K562 (cell line): ENCODE results near the gene MTHFSD. TPM values are rescaled to one million over a fixed set of nuclear protein-coding genes. Genes with fewer than 3 reads are reported as not detected.

Experiments used
- ATF1 ChIP-seq, 2 experiments: fragments of 450-650 bp in 1 of 2; IDR thresholded peaks; 2 replicates each; pipeline ENCODE4 v1.6.1; 2016; ENCODE audit warnings: missing compliant biosample characterization in 1 of 2, missing genetic modification characterization in 1 of 2
- CREM ChIP-seq: IDR thresholded peaks from 2 replicates; pipeline ENCODE4 v1.6.1; 2014; ENCODE audit warnings: antibody characterized with exemption, low read depth
- DIDO1 ChIP-seq: fragments of 450-650 bp; IDR thresholded peaks from 2 replicates; pipeline ENCODE4 v1.6.1; 2016; ENCODE audit warnings: low read depth, missing biosample characterization, missing genetic modification characterization
- DMBX1 ChIP-seq: fragments of 250-450 bp; sonication (Bioruptor Pico); IDR thresholded peaks from 2 replicates; pipeline ENCODE4 v1.8.0; 2022; ENCODE audit warnings: inconsistent platforms, mild to moderate bottlenecking, moderate library complexity, borderline replicate concordance
- ELF4 ChIP-seq: fragments of 450-650 bp; formaldehyde crosslinking; IDR thresholded peaks from 2 replicates; pipeline ENCODE4 v1.4.0; 2022; ENCODE audit warnings: missing genetic modification characterization
- GABPA ChIP-seq: fragments of 200-800 bp; sonication (Bioruptor generic); conservative IDR thresholded peaks from 2 replicates; pipeline ENCODE4 v1.6.1; 2016; ENCODE audit warnings: low read depth, missing genetic modification characterization, missing compliant biosample characterization
- KDM5B ChIP-seq: fragments of 200-600 bp; sonication (generic); IDR thresholded peaks from 2 replicates; pipeline ENCODE4 v1.6.1; 2012; ENCODE audit warnings: low read depth, mild to moderate bottlenecking, moderate library complexity, low read length, control low read depth, inconsistent platforms; ENCODE audit not compliant: insufficient replicate concordance
- KHSRP ChIP-seq: fragments of 450-650 bp; IDR thresholded peaks from 2 replicates; pipeline ENCODE4 v1.6.1; 2017
- MBD2 ChIP-seq: sonication (generic); IDR thresholded peaks from 2 replicates; pipeline ENCODE4 v1.6.1; 2016; ENCODE audit warnings: low read depth, borderline replicate concordance
- MTA1 ChIP-seq: fragments of 450-650 bp; IDR thresholded peaks from 2 replicates; pipeline ENCODE4 v1.6.1; 2017; ENCODE audit warnings: borderline replicate concordance
- MTA3 ChIP-seq: fragments of 450-650 bp; formaldehyde crosslinking; IDR thresholded peaks from 2 replicates; pipeline ENCODE4 v1.6.1; 2017; ENCODE audit warnings: mild to moderate bottlenecking, borderline replicate concordance
- SIX5 ChIP-seq, 2 experiments: IDR thresholded peaks; 2 replicates each; pipeline ENCODE4 v1.6.1; 2011; ENCODE audit warnings: low read length in 2 of 2, borderline replicate concordance in 1 of 2, low read depth in 1 of 2, mild to moderate bottlenecking in 1 of 2, moderate library complexity in 1 of 2; ENCODE audit not compliant: insufficient read depth in 1 of 2
- SMARCA5 ChIP-seq: fragments of 450-650 bp; IDR thresholded peaks from 2 replicates; pipeline ENCODE4 v1.6.1; 2016
- SNIP1 ChIP-seq: fragments of 450-650 bp; IDR thresholded peaks from 2 replicates; pipeline ENCODE4 v1.7.1; 2017; ENCODE audit warnings: low read depth, mild to moderate bottlenecking
- XRCC3 ChIP-seq: fragments of 450-650 bp; IDR thresholded peaks from 2 replicates; pipeline ENCODE4 v1.6.1; 2017; ENCODE audit warnings: mild to moderate bottlenecking, moderate library complexity
- ZNF140 ChIP-seq: fragments of 250-450 bp; sonication (Bioruptor Pico); IDR thresholded peaks from 2 replicates; pipeline ENCODE4 v1.8.0; 2021; ENCODE audit warnings: moderate library complexity, mild to moderate bottlenecking, inconsistent platforms
- ZNF165 ChIP-seq: fragments of 250-450 bp; sonication (Bioruptor Pico); IDR thresholded peaks from 2 replicates; pipeline ENCODE4 v1.4.0; 2020; ENCODE audit warnings: borderline replicate concordance
- ZZZ3 ChIP-seq: fragments of 450-650 bp; IDR thresholded peaks from 2 replicates; pipeline ENCODE4 v1.6.1; 2016; ENCODE audit warnings: antibody characterized with exemption, mild to moderate bottlenecking, moderate library complexity
- polyA plus RNA-seq, 8 experiments: library from polyadenylated mRNA; depleted of rRNA in 4 of 8; stranded (reverse) in 5 of 8; unstranded in 3 of 8; fragments of >200 nt; fragmentation: Nextera tagmentation in 2 of 8; fragmentation: Illumina TruSeq in 1 of 8; extraction: Ambion mirVana in 2 of 8; extraction: Trizol in 1 of 8; gene quantifications; 2 replicates each; pipeline versions ENCODE4 v1.2.1 to v1.2.3, GENCODE V29; 2011 to 2014; ENCODE audit warnings: inconsistent platforms in 1 of 8, missing spikeins in 1 of 8
- total RNA-seq, 7 experiments: library from RNA; depleted of rRNA in 6 of 7; stranded (reverse); fragments of >200 nt in 6 of 7; fragmentation: Illumina TruSeq in 2 of 7; extraction: Trizol in 2 of 7; gene quantifications; 2 replicates each; pipeline versions ENCODE4 v1.2.1 to v1.2.3, GENCODE V29; 2011 to 2021; ENCODE audit warnings: low replicate concordance in 1 of 7
- TF ChIP-seq, protein P1 (sequence below): fragments of 250-450 bp; sonication (Bioruptor Pico); IDR thresholded peaks from 2 replicates; pipeline ENCODE4 v1.5.0; 2021; ENCODE audit warnings: mild to moderate bottlenecking, borderline replicate concordance
- TF ChIP-seq, protein P2 (sequence below), 2 experiments: fragments of 450-650 bp; conservative IDR thresholded peaks; 2 replicates each; pipeline ENCODE4 v1.6.1; 2017; ENCODE audit warnings: mild to moderate bottlenecking in 2 of 2, moderate library complexity in 2 of 2
- TF ChIP-seq, protein P3 (sequence below): fragments of 250-450 bp; sonication (Bioruptor Pico); IDR thresholded peaks from 2 replicates; pipeline ENCODE4 v1.5.0; 2021; ENCODE audit warnings: mild to moderate bottlenecking, moderate library complexity

MTHFSD gene
- total and polyA plus RNA-seq, 9 of the 15 experiments (the other 6 are each of a cell fraction or from before 2014, with no cell fraction given), result 3.2 to 20.2 (median 12.0) TPM

DNA sequence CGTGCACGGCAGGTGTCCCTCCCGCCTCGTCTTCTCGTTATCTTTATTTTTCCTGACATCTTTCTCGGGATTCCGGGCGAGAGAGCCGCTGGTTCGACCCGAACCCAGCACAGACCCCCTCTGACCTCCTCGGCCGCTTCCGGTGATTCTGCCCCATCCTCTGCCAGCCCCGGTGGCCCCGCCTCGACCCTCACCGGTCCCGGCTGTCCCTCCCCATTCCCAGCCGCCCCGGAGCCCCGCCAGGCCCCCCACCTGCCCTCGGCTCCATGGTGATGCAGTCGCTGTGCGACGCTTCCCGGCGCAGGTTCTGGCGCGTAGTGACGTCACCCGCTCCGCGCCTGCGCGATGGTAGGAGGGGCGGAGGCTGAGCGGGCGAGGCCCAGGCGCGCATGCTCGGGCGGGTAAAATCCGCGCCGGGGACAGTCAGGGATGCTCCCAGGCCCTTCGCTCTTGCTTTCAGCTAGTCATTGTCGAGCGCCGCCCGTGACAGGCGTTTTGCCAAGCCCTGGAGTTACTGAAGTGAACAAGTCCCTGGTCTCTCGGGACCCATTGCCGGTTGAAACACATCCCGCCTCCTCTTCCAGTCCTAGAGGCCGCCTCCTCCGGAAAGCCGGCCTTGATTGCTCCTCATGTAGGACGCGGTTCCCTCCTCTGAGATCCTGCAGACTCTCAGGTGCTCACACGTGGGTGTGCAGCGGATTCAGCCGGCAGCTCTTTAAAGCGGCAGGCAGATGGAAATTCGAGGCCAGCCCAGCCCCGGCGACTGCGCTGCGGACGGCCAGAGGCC, at the start of gene MTHFSD (continued):
- TF ChIP-seq, protein P1, sequence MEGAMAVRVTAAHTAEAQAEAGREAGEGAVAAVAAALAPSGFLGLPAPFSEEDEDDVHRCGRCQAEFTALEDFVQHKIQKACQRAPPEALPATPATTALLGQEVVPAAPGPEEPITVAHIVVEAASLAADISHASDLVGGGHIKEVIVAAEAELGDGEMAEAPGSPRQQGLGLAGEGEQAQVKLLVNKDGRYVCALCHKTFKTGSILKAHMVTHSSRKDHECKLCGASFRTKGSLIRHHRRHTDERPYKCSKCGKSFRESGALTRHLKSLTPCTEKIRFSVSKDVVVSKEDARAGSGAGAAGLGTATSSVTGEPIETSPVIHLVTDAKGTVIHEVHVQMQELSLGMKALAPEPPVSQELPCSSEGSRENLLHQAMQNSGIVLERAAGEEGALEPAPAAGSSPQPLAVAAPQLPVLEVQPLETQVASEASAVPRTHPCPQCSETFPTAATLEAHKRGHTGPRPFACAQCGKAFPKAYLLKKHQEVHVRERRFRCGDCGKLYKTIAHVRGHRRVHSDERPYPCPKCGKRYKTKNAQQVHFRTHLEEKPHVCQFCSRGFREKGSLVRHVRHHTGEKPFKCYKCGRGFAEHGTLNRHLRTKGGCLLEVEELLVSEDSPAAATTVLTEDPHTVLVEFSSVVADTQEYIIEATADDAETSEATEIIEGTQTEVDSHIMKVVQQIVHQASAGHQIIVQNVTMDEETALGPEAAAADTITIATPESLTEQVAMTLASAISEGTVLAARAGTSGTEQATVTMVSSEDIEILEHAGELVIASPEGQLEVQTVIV (CRISPR knock-in tag), result no peak
- TF ChIP-seq CREM (peak; percentile 100), ZNF140 (CRISPR knock-in tag) (no peak), ZNF165 (CRISPR knock-in tag) (no peak), MTA1 (peak; percentile 99), SIX5 (IDR thresholded peaks at IDR 0.05; ENCODE audit: borderline replicate concordance in 1 of 2, insufficient read depth in 1 of 2, low read depth in 1 of 2, low read length in 2 of 2) (0 out of 4 replicates have a peak, but pooled peaks of 1 of the 2 experiments have one; percentile 15), SNIP1 (no peak), MBD2 (peak; percentile 56; the same call in 1 of the 2 replicates), KDM5B (peak; percentile 62), DMBX1 (CRISPR knock-in tag) (peak; percentile 31; the same call in 1 of the 2 replicates), MTA3 (no peak), DIDO1 (tag) (peak; percentile 68), GABPA (tag) (no peak), XRCC3 (no peak), ATF1 (CRISPR knock-in tag; IDR thresholded peaks at IDR 0.05) (peak; percentile 99), ATF1 (tag; IDR thresholded peaks at IDR 0.05) (peak; percentile 99), SMARCA5 (peak; percentile 94), ZZZ3 (no peak), KHSRP (peak; percentile 96), ELF4 (CRISPR knock-in tag) (no peak)
- TF ChIP-seq, protein P2, sequence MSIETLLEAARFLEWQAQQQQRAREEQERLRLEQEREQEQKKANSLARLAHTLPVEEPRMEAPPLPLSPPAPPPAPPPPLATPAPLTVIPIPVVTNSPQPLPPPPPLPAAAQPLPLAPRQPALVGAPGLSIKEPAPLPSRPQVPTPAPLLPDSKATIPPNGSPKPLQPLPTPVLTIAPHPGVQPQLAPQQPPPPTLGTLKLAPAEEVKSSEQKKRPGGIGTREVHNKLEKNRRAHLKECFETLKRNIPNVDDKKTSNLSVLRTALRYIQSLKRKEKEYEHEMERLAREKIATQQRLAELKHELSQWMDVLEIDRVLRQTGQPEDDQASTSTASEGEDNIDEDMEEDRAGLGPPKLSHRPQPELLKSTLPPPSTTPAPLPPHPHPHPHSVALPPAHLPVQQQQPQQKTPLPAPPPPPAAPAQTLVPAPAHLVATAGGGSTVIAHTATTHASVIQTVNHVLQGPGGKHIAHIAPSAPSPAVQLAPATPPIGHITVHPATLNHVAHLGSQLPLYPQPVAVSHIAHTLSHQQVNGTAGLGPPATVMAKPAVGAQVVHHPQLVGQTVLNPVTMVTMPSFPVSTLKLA (conservative IDR thresholded peaks at IDR 0.05), result peak; percentile 53 to 77
- TF ChIP-seq, protein P3, sequence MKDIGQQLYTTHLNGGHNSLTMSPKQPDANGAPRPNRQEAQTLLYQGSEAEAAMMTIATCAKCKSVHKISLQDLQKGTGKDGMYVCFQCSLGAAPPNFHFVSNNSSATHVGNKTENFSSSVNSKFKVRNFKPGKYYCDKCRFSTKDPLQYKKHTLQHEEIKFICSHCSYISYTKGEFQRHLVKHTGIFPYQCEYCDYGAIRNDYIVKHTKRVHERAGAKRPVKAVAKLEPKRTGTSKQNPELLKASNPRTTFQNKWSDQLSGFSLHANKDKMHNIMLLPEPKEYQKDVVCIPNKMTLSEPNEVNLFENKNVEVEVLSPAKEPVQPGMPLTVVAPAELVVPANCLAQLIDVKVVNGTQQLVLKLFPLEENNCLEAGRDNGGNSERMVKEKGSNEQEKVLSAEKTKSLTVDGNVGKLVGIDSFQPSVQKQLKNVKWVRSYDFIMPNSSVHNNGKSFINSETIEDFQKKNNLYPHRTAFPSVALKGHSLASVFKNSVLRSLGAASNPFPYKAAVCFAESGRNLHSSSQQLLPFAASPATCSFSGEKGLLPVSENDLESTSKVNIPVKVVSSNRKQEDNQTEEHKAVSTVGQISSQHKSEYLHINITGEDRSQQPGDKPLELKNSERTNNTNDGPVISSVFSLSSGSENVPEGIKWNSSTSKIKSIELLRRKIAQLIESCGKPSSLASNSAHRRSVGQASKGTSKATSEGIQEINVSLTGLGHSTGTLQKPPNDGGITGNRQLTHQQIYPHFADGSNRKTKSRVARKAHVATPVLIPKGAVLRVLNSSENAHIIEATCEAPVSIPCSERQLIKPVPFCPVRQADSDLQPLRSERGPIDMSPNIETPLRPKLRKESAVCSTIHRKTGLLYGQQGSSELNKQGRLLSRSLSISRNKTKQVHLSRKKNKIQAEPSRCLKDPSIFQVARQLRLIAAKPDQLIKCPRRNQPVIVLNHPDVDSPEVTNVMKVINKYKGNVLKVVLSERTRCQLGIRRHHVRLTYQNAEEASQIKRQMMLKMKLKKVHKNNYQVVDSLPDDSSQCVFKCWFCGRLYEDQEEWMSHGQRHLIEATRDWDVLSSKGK (CRISPR knock-in tag), result no peak
